KOPT-K1 (cell line): ENCODE data around the gene TINCR.

Experiments used
- H3K27ac ChIP-seq: fragments of 200-600 bp; sonication (generic); 2 replicates; pipeline ENCODE4 v1.5.1; 2016; ENCODE audit warnings: antibody characterized with exemption, mild to moderate bottlenecking, low read depth, low read length; ENCODE audit not compliant: poor library complexity, severe bottlenecking
- H3K36me3 ChIP-seq: fragments of 200-600 bp; sonication (generic); 2 replicates; pipeline ENCODE4 v1.5.1; 2017; ENCODE audit warnings: antibody characterized with exemption, mild to moderate bottlenecking, low read length, moderate library complexity; ENCODE audit not compliant: insufficient read depth
- H3K9me3 ChIP-seq: fragments of 200-600 bp; sonication (generic); 2 replicates; pipeline ENCODE4 v1.5.1; 2017; ENCODE audit warnings: antibody characterized with exemption, low read length, mild to moderate bottlenecking; ENCODE audit not compliant: insufficient read depth, poor library complexity, severe bottlenecking

The TINCR gene

GRCh38 chr19:5579286-5579685, 11.5 kb upstream of the TINCR start:
- peaks cover 30% of the 10 kb centered on the region; the same call in 1 of the 2 replicates for H3K36me3 ChIP-seq
- no peaks in the 10 kb centered on the region for H3K9me3 ChIP-seq
- H3K27ac ChIP-seq = no peak overlapping the region

GRCh38 chr19:5578097-5578846, 10.5 kb upstream of the TINCR start:
- H3K36me3 ChIP-seq = peaks cover 21% of the 10 kb centered on the region; the same call in 1 of the 2 replicates
- no peak overlapping the region for H3K27ac ChIP-seq
- H3K9me3 ChIP-seq = no peaks in the 10 kb centered on the region

- Histone ChIP-seq H3K36me3 (no peaks in the 10 kb centered on the region), H3K9me3 (no peaks in the 10 kb centered on the region), H3K27ac (no peak overlapping the region)
Measured at GRCh38 chr19:5575590-5575989, 7.8 kb upstream of the TINCR start.

- Histone ChIP-seq H3K36me3 (no peaks in the 10 kb centered on the region), H3K27ac (no peak overlapping the region)
Measured at GRCh38 chr19:5572556-5573286, 5.0 kb upstream of the TINCR start.

GRCh38 chr19:5571777-5572176, 4.0 kb upstream of the TINCR start:
- no peaks in the 10 kb centered on the region for H3K36me3 ChIP-seq
- no peaks in the 10 kb centered on the region for H3K9me3 ChIP-seq
- no peak overlapping the region for H3K27ac ChIP-seq

More at GRCh38 chr19:5572556-5573286, 5.0 kb upstream of the TINCR start:
- no peaks in the 10 kb centered on the region for H3K9me3 ChIP-seq

GRCh38 chr19:5567970-5568407, 236 bp upstream of the TINCR start:
- Histone ChIP-seq H3K27ac (no peak overlapping the region), H3K9me3 (no peaks in the 10 kb centered on the region), H3K36me3 (no peaks in the 10 kb centered on the region)

- no peaks in the 10 kb centered on the region for H3K36me3 ChIP-seq
- peaks cover 6% of the 10 kb centered on the region for H3K9me3 ChIP-seq
- H3K27ac ChIP-seq = no peak overlapping the region
Measured at GRCh38 chr19:5564930-5565329, 2.8 kb downstream of the TINCR start.

GRCh38 chr19:5563935-5564612, 3.7 kb downstream of the TINCR start:
- Histone ChIP-seq H3K27ac (no peak overlapping the region), H3K36me3 (no peaks in the 10 kb centered on the region), H3K9me3 (peaks cover 6% of the 10 kb centered on the region)

- Histone ChIP-seq H3K9me3 (peaks cover 6% of the 10 kb centered on the region), H3K36me3 (no peaks in the 10 kb centered on the region), H3K27ac (no peak overlapping the region)
Measured at GRCh38 chr19:5563008-5563431, 4.7 kb downstream of the TINCR start.

- Histone ChIP-seq H3K27ac (no peak overlapping the region), H3K36me3 (no peaks in the 10 kb centered on the region), H3K9me3 (peaks cover 6% of the 10 kb centered on the region)
Measured at GRCh38 chr19:5562280-5562679, 5.5 kb downstream of the TINCR start.

GRCh38 chr19:5561559-5561958, 6.2 kb downstream of the TINCR start:
- Histone ChIP-seq H3K27ac (no peak overlapping the region), H3K36me3 (no peaks in the 10 kb centered on the region), H3K9me3 (peaks cover 6% of the 10 kb centered on the region)

- Histone ChIP-seq H3K36me3 (no peaks in the 10 kb centered on the region), H3K27ac (no peak overlapping the region), H3K9me3 (peaks cover 6% of the 10 kb centered on the region)
Measured at GRCh38 chr19:5560156-5560555, 7.6 kb downstream of the TINCR start.

- H3K9me3 ChIP-seq = peaks cover 6% of the 10 kb centered on the region
Measured at GRCh38 chr19:5559804-5560133, 8.0 kb downstream of the TINCR start.

GRCh38 chr19:5558101-5558621, 9.6 kb downstream of the TINCR start:
- H3K27ac ChIP-seq = no peak overlapping the region
- H3K36me3 ChIP-seq = no peaks in the 10 kb centered on the region
- peaks cover 6% of the 10 kb centered on the region for H3K9me3 ChIP-seq

More at GRCh38 chr19:5559804-5560133, 8.0 kb downstream of the TINCR start:
- Histone ChIP-seq H3K27ac (no peak overlapping the region), H3K36me3 (no peaks in the 10 kb centered on the region)

- H3K27ac ChIP-seq = no peak overlapping the region
- no peaks in the 10 kb centered on the region for H3K36me3 ChIP-seq
- H3K9me3 ChIP-seq = peaks cover 6% of the 10 kb centered on the region
Measured at GRCh38 chr19:5557691-5558090, 10.1 kb downstream of the TINCR start.
